ENCODE results near the gene SLC9A9.

DNA sequence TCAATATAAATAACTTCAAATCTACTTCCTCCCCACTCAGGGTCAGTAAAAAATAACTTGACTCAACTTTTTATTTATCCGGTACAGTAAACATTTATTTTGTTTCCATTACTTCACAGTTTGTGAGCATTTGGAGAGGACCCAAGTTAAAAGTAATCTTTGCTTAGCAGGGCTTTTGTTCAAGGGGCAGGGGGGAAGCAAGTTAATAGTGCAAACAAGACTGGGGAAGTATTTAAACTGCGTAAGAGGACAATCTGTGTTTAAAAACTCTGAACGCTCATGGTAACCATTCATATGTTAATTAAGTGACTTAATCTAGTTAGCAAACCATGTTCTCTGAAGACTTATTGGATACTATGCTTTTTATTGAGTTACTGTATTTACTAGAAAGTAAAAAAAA is 346.2 kb downstream of the SLC9A9 start:
- no peak for TF ChIP-seq CTCF (IDR thresholded peaks at IDR 0.05)
- TF ChIP-seq POLR2A (IDR thresholded peaks at IDR 0.05): no peak

All from thyroid gland (tissue), 4 donors.